Esophagus (tissue), 2 donors: ENCODE measurements around the gene PCBP3. TPM values are rescaled to one million over a fixed set of nuclear protein-coding genes. Genes with fewer than 3 reads are reported as not detected.
"Not testable (repeated sequence)": the region's sequence is repeated elsewhere in the genome, so short reads cannot be mapped to it uniquely, and the experiment has no call there.

Experiments used
- H3K27ac ChIP-seq, 2 donors: one replicate each; pipeline ENCODE4 v1.5.1; 2013; ENCODE audit warnings: low read depth in 2 of 2, mild to moderate bottlenecking in 2 of 2, inconsistent platforms in 1 of 2, low read length in 1 of 2, moderate library complexity in 1 of 2
- H3K27me3 ChIP-seq, 2 donors: one replicate each; pipeline ENCODE4 v1.6.1; 2013; ENCODE audit warnings: low read length in 2 of 2, control low read depth in 1 of 2, mild to moderate bottlenecking in 1 of 2; ENCODE audit not compliant: insufficient read depth in 2 of 2, control insufficient read depth in 1 of 2
- H3K36me3 ChIP-seq, 2 donors: one replicate each; pipeline ENCODE4 v1.6.1; 2013; ENCODE audit warnings: low read length in 1 of 2; ENCODE audit not compliant: control insufficient read depth in 2 of 2, insufficient read depth in 2 of 2
- H3K4me1 ChIP-seq, 2 donors: one replicate each; pipeline ENCODE4 v1.6.1; 2013; ENCODE audit warnings: low read length in 1 of 2; ENCODE audit not compliant: control insufficient read depth in 2 of 2, insufficient read depth in 2 of 2
- H3K4me3 ChIP-seq, 2 donors: one replicate each; pipeline ENCODE4 v1.5.1; 2013; ENCODE audit warnings: low read length in 2 of 2, mild to moderate bottlenecking in 2 of 2, low read depth in 1 of 2, moderate library complexity in 1 of 2
- H3K9me3 ChIP-seq, 2 donors: one replicate each; pipeline ENCODE4 v1.6.1; 2013; ENCODE audit warnings: mild to moderate bottlenecking in 2 of 2, low read depth in 1 of 2, low read length in 1 of 2, moderate library complexity in 1 of 2; ENCODE audit not compliant: control insufficient read depth in 2 of 2, insufficient read depth in 1 of 2
- WGBS, 2 donors: extraction: QIAGEN DNeasy Blood & Tissue Kit; methylation state at CpG; one replicate each; pipeline ENCODE4 v1.1.7; 2013; 5-methylcytosine and 5-hydroxymethylcytosine counted together
- polyA plus RNA-seq, 2 donors: library from polyadenylated mRNA; stranded (reverse); fragments of 200-250 nt; gene quantifications; one replicate each; pipeline ENCODE4 v1.2.3, GENCODE V29; 2013
- donor health status: healthy with polysubstance abuse.
- donor health status: Bipolar disorder and iron deficiency.

PCBP3 gene
- polyA plus RNA-seq, 2 donors: 0.24 to 0.67 TPM

DNA sequence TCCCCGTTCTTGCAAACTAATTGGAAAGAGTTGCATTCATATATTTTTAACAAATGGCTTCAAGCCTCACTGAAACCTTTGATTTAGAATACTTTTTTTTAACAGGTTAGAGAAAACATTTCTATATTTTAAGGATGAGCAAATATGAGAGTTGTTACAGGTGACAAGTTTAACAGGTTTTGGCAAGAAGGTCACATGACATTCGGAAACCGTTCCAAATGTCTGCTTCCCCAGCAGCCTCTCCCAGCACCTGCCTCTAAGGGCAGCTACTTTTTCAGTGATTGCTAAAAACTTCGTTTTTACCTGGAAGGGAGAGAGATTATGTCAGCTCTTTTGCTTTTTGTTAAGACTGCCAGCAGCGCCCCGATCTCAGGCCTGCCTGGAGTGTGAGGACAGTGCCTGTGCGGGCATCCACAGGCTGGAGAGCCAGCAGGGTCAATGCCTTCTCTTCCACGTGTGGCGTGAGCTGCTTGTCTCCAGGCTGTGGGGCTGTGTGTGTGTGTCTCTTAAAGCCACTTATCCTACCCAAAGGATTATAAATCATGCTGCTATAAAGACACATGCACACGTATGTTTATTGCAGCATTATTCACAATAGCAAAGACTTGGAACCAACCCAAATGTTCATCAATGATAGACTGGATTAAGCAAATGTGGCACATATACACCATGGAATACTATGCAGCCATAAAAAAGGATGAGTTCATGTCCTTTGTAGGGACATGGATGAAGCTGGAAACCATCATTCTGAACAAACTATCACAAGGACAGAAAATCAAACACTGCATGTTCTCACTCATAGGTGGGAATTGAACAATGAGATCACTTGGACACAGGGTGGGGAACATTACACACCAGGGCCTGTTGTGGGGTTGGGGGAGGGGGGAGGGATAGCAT is 21.8 kb upstream of the PCBP3 start:
- not testable (repeated sequence) for H3K27me3 ChIP-seq, H3K36me3 ChIP-seq, H3K4me3 ChIP-seq, H3K9me3 ChIP-seq, H3K27ac ChIP-seq, H3K4me1 ChIP-seq
- 45 to 56% methylated on average over 10 of the region's 10 CpGs for WGBS, 2 donors

DNA sequence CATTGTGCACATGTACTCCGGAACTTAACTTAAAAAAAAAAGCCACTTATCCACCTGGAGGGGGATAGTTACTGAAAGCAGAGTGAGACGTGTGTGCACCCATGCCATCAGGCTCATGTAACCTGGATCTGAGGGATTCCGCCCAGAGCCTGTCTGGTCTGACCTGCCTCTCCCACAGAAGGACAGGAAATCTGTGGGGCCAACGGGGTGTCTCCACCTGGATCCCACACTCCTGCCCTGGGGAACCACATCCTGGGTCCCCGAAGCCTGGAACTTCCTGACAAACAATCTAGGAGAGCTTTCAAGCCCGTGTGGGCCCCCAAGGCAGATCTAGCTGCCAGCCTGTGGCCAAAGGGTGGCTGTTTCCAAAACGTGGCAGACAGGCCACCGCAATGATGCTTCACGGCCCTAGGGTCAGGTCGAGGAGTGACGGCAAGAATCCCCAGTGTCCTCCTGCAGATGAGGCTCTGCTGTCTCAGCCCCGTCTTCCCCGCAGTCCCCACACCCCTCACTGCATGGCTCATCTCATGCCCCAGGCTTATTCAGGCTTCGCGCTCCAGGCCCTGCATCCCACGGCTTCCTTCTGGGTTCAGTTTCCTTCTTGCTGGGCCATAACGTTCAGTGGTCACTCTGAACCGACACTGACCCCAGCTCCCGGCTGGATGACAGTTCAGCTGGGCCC is 21.0 kb upstream of the PCBP3 start:
- 73 to 74% methylated on average over 19 of the region's 19 CpGs for whole genome bisulfite sequencing, 2 donors
- Histone ChIP-seq H3K4me3 (no peak overlapping the region), H3K27me3 (no peaks in the 10 kb centered on the region), H3K9me3 (peaks cover 0 to 6% of the 10 kb centered on the region in 2 donors), H3K4me1 (no peaks in the 10 kb centered on the region), H3K36me3 (no peaks in the 10 kb centered on the region), H3K27ac (no peak overlapping the region)

DNA sequence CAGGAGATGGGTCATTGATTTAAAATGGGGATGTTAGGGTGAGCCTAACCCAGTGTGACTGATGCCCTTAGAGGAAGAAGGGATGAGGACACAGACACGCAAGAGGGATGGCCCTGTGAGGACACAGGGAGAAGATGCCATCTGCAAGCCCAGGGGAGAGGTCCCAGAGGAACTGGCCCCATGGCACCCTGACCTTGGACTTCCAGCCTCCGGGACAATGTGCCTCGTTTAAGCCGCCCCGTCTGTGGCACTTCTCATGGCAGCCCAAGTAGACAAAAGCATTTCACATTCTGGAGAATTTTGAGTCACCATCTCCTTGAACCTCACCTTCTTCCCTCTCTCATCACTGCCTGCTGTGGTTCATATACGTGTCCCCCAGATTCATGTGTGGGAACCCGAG is 20.1 kb upstream of the PCBP3 start:
- WGBS, 2 donors: 84 to 87% methylated on average over 7 of the region's 7 CpGs
- Histone ChIP-seq H3K27ac (no peak overlapping the region), H3K36me3 (no peaks in the 10 kb centered on the region), H3K27me3 (no peaks in the 10 kb centered on the region), H3K4me3 (no peak overlapping the region), H3K9me3 (peaks cover 0 to 6% of the 10 kb centered on the region in 2 donors), H3K4me1 (no peaks in the 10 kb centered on the region)

DNA sequence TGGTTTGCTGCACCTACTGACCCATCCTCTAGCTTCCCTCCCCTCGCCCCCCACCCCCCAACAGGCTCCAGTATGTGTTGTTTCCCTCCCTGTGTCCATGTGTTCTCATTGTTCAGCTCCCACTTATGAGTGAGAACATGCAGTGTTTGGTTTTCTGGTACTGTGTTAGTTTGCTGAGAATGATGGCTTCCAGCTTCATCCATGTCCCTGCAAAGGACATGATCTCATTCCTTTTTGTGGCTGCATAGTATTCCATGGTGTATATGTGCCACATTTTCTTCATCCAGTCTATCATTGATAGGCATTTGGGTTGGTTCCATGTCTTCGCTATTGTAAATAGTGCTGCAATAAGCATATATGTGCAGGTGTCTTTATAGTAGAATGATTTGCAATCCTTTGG is 17.4 kb upstream of the PCBP3 start:
- WGBS, 2 donors: 65 to 77% methylated on average over 2 of the region's 2 CpGs
- H3K27me3 ChIP-seq, H3K36me3 ChIP-seq, H3K4me1 ChIP-seq, H3K9me3 ChIP-seq, H3K4me3 ChIP-seq, H3K27ac ChIP-seq: not testable (repeated sequence)

DNA sequence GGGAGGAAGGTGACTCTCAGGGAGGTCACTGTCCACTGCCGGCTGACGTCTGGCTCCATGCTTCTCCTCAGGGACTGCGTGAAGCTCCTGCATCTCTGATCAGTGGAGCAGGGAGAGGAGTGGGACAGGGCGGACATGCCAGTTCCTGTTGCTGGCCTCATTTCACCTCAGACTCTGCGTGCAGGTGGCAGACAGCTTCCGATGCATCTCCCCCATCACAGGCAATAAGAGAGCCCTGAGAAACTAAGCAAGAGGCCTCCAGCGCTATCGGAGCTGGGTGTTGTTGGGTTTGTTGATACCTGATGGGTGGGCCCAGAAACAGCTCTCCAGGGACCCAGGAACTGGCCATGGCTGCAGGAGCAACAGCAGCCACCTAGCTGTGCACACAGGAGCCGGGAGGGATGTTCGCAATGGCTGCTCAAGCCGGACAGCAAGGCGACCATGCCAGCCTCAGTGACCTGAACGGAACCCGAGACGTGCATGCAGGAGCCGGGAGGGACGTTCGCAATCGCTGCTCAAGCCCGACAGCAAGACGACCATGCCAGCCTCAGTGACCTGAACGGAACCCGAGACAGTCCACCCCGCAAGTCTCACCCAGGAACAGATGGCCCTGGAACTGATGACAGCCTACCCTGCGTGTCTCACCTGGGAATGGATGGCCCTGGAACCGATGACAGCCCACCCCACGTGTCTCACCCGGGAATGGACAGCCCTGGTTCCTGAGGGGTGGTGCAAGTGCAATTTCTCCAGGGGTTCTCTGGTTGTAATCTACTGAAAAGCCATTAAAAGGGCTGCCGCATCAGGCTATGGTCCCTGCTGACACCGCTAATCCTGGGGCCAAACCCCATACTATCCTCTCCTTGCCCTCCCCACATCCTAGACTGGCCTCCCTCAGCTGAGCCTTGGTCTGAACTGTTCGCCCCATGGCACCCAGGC is 14.2 kb upstream of the PCBP3 start:
- Histone ChIP-seq H3K4me3 (no peak overlapping the region), H3K4me1 (peaks cover 0 to 4% of the 10 kb centered on the region in 2 donors), H3K36me3 (no peaks in the 10 kb centered on the region), H3K27ac (no peak overlapping the region), H3K9me3 (no peaks in the 10 kb centered on the region), H3K27me3 (no peaks in the 10 kb centered on the region)
- WGBS, 2 donors: 82% methylated on average over 31 of the region's 31 CpGs

DNA sequence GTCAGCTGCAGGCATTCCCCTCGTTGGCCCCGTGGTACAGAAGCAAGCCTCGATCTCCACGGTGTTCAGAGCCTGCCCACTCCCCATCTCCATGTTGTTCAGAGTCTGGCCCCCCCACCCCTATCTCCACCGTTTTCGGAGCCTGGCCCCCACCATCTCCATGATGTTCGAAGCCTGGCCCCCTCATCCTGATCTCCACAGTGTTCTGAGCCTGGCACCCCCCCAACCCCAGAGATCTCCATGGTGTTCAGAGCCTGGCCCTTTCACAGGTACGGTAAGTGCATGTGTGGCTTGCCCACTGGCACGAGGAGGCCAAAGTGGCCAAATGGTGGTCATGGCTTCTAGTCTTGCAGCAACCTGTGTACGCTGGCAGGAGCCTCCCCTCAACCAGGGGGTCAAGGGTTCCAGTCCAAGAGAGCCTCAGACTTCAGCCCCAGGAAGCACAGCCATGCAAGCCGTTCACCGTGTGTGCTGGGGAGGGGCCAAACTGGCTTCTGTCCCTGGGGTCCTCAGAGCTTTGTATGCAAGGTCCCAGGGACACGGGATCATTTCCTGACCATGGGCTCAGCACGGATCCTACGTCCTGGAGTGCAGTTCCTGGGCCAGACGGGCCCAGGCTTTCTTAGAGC is 13.3 kb upstream of the PCBP3 start:
- Histone ChIP-seq H3K27ac (no peak overlapping the region), H3K27me3 (no peaks in the 10 kb centered on the region), H3K4me3 (no peak overlapping the region), H3K4me1 (peaks cover 0 to 4% of the 10 kb centered on the region in 2 donors), H3K36me3 (no peaks in the 10 kb centered on the region), H3K9me3 (no peaks in the 10 kb centered on the region)
- WGBS, 2 donors: 81 to 82% methylated on average over 16 of the region's 16 CpGs

DNA sequence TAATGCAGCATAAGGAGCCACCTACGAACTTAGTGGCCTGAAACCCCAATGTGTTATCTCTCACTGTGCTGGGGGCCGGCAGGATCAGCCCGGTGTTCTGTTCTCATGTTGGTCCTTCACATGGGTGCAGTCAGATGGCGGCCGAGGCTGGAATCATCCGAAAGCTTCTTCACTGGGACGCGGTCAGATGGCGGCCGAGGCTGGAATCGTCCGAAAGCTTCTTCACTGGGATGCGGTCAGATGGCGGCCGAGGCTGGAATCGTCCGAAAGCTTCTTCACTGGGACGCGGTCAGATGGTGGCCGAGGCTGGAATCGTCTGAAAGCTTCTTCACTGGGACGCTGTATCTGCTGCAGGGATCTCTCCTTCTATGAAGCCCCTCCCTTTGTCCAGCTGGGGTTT is 12.6 kb upstream of the PCBP3 start:
- Histone ChIP-seq H3K9me3 (peaks cover 0 to 3% of the 10 kb centered on the region in 2 donors), H3K27me3 (no peaks in the 10 kb centered on the region), H3K36me3 (no peaks in the 10 kb centered on the region), H3K4me3 (no peak overlapping the region), H3K4me1 (peaks cover 0 to 4% of the 10 kb centered on the region in 2 donors), H3K27ac (no peak overlapping the region)
- WGBS, 2 donors: 85 to 88% methylated on average over 20 to 22 of the region's 22 CpGs

DNA sequence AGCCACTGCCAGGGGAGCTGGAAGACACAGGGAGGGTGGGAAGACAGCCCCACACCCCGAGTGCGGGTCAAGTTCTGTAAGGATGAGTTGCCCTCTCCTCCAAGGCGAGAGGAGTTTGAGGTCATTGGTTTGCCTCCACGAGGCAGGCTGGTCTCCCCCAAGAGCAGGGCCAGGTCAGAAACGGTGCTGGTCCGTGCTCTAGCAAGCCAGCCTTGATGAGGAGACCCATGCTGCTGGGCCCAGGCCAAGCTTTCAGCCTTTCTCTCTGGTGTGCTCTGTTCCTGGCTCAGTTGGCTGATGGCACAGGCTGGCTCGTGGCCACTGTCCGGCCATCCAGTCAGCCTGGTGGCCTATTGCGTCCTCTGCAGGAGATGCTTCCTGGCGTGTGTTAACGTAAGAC is 12.0 kb upstream of the PCBP3 start:
- peaks cover 0 to 4% of the 10 kb centered on the region in 2 donors for H3K4me1 ChIP-seq
- H3K36me3 ChIP-seq: no peaks in the 10 kb centered on the region
- WGBS, 2 donors: 80 to 85% methylated on average over 11 of the region's 11 CpGs
- H3K9me3 ChIP-seq: peaks cover 0 to 10% of the 10 kb centered on the region in 2 donors
- no peak overlapping the region for H3K4me3 ChIP-seq
- H3K27me3 ChIP-seq: no peaks in the 10 kb centered on the region
- no peak overlapping the region for H3K27ac ChIP-seq

DNA sequence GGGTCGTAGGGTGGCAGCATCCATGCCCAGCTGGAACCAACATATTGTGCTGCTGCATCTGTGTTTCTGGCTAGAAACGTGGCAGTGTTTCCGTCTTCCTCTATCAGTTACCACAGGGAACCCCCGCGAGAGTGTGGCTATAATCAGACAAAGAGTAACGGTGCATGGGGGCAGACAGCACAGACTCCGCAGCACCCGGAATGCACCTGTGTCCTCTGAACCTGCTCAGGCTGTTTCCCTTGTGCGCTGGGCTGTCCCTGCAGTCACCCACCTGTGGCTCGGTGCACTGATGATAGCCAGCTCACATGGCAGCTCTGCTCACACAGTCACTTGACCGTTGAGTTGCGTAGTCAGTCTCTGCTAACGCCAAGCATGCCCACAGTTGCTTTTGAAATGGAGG is 11.4 kb upstream of the PCBP3 start:
- Histone ChIP-seq H3K27ac (no peak overlapping the region), H3K4me3 (no peak overlapping the region), H3K9me3 (peaks cover 0 to 12% of the 10 kb centered on the region in 2 donors), H3K36me3 (no peaks in the 10 kb centered on the region), H3K4me1 (peaks cover 0 to 4% of the 10 kb centered on the region in 2 donors), H3K27me3 (no peaks in the 10 kb centered on the region)
- 77 to 83% methylated on average over 13 of the region's 13 CpGs for WGBS, 2 donors
